ENCODE results near the gene COA8.
A peak's percentile ranks its signal among the peaks of the same experiment; 100 is the strongest.

The COA8 gene

DNA sequence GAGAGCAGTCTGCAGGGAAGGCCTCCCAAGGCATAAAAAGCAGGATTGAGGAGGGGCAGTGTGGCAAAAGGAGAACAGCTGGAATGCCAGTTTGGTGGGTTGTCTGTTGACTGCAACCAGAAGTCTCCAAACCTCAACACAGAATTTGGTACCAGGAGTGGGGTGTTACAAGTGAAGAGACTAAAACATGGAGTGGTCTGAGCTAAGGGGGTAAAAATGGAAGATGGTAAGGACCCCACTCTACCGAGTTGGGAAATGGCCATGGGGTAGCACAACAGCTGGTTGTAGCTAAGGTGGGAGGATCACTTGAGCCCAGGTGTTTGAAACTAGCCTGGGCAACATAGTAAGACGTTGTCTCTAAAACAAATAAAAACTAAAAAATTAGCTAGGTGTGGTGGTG, 48.5 kb downstream of the COA8 start:
- no peak for TF ChIP-seq ZNF274 (IDR thresholded peaks at IDR 0.05; ENCODE audit: low read depth, low read length)
- H3K4me3 ChIP-seq (ENCODE audit: low read length) = no peak overlapping the region

DNA sequence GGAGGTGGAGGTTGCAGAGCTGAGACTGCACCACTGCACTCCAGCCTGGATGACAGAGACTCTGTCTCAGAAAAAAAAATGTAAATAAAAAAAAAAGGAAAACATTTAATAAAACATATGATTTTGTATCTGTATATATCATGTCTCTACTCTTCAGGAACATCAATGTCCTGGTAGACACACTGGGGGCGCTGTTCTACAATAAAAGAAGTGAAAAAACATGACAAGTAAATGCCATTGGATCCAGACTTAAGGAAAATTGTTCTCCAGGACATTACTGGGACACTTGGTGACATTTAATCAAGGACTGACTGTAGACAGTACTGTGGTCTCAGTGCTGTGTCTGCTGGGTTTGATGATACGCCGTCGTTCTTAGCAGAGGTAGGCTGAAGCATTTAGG, 50.8 kb downstream of the COA8 start:
- no peak overlapping the region for H3K4me3 ChIP-seq (ENCODE audit: low read length)
- TF ChIP-seq ZNF274 (IDR thresholded peaks at IDR 0.05; ENCODE audit: low read depth, low read length) = no peak

DNA sequence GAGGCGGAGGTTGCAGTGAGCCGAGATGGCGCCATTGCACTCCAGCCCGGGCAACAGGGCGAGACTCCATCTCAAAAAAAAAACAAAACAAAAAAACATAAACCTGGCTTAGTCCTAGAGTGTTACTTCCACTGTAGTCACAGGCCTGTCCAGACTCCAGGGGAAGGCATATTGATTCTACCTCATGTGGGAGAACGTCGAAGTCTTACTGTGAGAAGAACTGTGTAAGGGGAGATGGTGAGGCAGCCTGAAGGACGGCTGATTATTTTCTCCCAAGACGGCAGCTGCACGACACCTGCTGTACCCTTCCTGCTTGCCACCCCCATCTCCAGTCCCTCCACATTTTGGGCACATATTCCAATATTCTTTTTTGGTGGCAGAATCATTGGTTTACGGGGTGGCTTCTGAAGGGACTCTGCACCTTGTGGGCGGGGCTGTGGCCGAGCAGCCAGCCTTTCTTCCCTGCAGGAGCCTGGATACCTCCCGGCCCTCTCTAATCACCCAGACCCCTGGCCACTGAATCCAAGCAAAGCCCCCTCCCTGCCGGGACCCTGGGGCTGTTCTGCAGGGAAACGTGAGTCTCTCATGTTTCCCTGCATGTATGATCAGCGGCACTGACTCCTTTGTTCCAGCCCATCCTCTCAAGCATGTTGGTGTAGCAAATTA, 54.0 kb downstream of the COA8 start:
- H3K4me3 ChIP-seq (ENCODE audit: low read length) = no peak overlapping the region
- TF ChIP-seq ZNF274 (IDR thresholded peaks at IDR 0.05; ENCODE audit: low read depth, low read length) = no peak

DNA sequence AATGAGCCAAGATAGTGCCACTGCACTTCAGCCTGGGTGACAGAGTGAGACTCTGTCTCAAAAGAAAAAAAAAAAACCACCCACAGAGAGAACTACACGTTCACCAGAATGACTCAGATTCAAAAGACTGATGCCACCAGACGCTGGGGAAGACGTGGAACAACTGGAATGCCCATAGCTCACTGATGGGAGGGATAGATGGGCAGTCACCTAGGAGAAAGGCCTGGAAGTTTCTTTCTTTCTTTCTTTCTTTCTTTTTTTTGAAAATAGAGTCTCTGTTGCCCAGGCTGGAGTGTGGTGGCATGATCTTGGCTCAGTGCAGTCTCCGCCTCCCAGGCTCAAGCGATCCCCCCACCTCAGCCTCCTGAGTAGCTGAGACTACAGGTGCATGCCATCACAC, 56.3 kb downstream of the COA8 start:
- H3K4me3 ChIP-seq (ENCODE audit: low read length) = no peak overlapping the region
- TF ChIP-seq ZNF274 (IDR thresholded peaks at IDR 0.05; ENCODE audit: low read depth, low read length) = no peak

DNA sequence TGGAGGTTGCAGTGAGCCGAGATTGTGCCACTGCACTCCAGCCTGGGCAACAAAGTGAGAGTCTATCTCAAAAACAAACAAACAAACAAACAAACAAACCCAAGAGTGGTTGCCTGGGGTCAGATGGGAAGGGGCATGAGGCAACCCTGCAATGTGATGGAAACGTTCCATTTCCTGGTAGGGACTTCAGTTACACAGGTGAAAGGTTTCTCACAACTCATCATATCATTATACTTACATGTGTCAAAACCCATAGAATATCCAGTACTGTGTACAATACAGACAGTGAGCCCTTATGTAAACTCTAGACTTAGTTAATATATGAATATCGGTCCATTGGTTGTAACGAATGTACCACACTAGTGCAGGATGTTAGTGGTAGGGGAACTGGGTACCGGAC, 59.1 kb downstream of the COA8 start:
- no peak overlapping the region for H3K4me3 ChIP-seq (ENCODE audit: low read length)
- TF ChIP-seq ZNF274 (IDR thresholded peaks at IDR 0.05; ENCODE audit: low read depth, low read length) = no peak

DNA sequence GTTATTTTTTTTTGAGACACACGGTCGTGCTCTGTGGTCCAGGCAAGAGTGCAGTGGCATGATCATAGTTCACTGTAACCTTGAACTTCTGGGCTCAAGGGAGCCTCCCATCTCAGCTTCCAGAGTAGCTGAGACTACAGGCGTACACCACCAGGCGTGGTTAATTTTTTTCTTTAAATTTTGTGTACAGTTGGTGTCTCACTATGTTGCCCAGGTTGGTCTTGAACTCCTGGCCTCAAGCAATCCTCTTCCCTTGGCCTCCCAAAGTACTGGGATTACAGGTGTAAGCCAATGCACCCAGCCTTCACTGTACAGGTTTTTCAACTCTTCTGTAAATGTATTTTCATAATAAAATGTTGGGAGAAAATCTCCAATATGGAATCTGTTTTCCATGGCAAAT, 60.5 kb downstream of the COA8 start:
- TF ChIP-seq ZNF274 (IDR thresholded peaks at IDR 0.05; ENCODE audit: low read depth, low read length) = no peak
- H3K4me3 ChIP-seq (ENCODE audit: low read length) = no peak overlapping the region

DNA sequence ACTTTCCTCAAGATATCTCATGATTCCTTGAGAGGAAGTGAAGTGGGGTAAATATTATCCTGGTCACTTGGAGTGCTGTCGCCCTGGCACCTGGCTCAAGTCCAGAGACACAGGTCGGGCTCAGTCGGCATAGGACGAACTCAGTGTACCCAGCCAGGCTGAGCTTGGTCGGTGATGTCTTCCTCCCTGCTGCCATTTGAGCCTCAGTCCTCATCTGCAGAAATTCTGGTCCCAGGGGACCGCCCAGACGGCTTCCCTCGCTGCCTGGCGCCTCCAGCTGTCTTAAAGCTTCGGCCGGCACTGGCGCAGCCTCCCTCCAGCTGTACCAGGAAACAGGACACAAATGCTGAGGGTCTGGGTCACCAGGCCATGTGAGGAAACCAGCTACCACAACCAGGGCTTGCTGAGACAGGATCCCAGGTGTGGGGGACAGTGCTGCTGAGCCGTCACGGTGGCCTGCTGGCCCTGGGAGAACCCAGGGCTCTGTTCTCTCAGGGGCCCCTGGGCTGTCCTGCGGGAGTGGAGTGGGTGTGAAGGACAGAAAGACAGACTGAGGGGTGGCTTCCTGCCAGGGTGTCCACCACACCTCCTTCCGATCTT, 61.2 kb downstream of the COA8 start:
- H3K4me3 ChIP-seq (ENCODE audit: low read length) = no peak overlapping the region
- TF ChIP-seq ZNF274 (IDR thresholded peaks at IDR 0.05; ENCODE audit: low read depth, low read length) = no peak

DNA sequence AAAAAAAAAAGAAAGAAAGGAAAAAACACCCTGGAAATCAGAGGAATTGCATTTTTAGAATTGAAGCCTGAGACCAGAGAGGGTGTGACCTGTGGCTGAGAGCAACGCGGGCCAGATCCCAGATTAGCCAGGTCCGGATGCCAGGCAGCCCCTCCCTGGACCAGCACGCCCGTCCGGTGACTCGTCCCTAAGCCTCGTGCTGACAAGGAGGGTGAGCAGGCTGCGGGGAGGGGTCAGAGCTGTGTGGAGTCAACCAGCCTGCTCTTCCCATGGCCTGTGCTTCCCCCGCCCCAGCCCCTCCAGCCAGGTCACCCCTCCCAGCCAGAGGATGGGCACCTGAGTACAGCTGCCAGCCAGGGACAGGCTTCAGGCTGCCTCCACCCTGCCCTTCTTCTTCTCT, 62.1 kb downstream of the COA8 start:
- H3K4me3 ChIP-seq (ENCODE audit: low read length) = no peak overlapping the region; the same call in 1 of the 2 replicates
- TF ChIP-seq ZNF274 (IDR thresholded peaks at IDR 0.05; ENCODE audit: low read depth, low read length) = no peak

DNA sequence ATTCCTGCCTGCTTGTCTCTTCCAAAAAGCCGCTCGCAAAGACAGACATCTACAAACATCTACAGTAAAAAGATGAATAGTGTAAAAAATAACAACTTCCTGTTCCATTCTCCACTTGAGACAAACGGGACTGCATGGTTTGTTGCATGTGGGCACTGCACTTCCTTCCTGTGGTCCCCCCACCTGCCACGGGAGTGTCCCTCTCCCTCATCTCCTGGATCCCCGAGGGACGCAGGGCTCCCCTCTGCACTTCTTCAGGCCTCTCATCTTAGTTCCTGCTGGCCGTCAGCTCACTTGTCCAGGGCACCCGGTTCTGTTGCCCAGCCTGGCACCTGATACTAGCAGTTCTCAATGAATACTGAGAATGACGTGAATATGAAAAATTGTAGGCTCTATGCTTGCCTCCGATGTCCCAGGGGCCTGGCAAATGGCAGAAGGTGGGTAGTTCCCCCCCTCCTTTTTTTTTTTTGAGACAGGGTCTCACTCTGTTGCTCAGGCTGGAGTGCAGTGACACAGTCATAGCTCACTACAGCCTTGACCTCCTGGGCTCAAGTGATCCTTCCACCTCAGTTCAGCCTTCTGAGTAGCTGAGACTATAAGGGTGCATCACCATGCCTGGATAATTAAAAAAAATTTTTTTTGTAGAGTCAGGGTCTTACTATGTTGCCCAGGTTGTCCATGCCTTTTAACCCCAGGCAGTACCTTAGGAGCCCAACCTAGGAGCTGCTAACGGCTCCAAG, 62.8 kb downstream of the COA8 start:
- H3K4me3 ChIP-seq (ENCODE audit: low read length) = no peak overlapping the region; the same call in 1 of the 2 replicates
- no peak for TF ChIP-seq ZNF274 (IDR thresholded peaks at IDR 0.05; ENCODE audit: low read depth, low read length)

DNA sequence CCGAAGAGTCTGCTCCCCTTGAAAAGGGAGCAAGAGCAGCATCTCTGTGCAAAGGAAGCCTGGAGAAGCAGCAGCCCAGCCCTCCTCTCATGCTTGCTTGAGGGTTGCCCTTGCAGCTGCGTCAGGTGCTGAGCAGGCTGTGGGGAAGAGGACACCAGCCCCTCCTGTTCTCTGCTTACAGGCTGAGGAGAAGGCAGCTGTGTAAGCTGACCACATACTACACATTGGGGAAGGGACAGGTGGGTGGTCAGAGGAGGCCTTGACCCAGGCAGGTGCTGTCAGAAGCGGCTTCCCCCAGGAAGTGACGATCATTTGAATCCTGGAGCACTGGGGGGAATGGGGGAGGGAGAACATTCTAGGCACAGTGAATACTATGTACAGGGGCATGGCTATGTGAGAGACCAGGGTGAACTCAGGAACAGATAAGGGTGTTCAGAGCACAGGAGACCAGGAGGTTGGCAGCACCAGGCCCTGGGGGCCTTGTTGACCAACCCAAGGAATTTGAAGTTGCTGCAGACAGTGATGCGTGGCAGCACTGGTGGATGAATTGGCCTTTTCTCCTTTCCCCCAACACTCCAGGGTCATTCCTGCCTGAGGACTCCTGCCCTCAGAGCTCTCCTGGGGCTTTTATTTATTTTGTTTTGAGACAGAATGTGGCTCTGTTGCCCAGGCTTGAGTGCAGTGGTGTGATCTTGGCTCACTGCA, 63.5 kb downstream of the COA8 start:
- H3K4me3 ChIP-seq (ENCODE audit: low read length) = no peak overlapping the region
- TF ChIP-seq ZNF274 (IDR thresholded peaks at IDR 0.05; ENCODE audit: low read depth, low read length) = no peak

DNA sequence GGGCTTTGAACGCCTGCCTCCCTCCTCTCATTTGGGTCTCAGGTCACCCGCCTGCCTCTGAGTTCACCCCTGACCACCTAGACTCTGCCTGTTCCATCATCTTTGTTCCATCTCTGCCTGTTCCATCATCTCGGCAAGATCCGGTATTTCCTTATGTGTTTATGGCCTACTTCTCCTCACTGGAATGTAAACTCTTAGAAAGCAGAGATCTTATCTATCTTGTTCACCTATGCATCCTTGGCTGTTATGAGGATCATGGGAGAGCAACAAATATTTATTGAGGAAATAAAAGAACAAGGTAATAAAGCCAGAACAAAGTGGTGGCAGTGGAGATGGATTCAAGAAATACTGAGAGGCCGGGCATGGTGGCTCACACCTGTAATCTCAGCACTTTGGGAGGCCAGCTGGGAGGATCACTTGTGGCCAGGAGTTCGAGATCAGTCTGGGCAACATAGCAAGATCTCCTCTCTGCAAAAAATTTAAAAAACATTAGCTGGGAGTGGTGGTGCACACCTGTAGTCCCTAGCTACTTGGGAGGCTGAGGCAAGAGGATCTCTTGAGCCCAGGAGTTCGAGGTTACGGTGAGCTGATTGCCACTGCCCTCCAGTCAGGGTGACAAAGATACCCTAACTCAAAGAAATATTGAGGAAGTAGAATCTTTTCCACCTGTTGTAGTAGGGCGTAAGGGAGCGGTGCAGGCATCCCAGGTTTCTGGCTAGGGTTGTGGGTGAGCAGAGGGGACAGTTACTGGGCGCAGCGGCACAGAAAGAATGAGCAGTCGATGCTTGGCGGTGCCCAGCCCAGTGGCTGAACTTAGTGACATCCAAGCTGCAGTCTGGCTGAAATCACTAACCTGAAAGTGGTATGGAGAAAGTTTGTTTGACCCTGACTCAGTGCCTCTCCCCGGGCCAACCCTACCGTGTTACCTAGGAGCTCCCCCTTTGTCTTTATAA, 64.6 kb downstream of the COA8 start:
- TF ChIP-seq ZNF274 (IDR thresholded peaks at IDR 0.05; ENCODE audit: low read depth, low read length) = no peak
- no peak overlapping the region for H3K4me3 ChIP-seq (ENCODE audit: low read length)

DNA sequence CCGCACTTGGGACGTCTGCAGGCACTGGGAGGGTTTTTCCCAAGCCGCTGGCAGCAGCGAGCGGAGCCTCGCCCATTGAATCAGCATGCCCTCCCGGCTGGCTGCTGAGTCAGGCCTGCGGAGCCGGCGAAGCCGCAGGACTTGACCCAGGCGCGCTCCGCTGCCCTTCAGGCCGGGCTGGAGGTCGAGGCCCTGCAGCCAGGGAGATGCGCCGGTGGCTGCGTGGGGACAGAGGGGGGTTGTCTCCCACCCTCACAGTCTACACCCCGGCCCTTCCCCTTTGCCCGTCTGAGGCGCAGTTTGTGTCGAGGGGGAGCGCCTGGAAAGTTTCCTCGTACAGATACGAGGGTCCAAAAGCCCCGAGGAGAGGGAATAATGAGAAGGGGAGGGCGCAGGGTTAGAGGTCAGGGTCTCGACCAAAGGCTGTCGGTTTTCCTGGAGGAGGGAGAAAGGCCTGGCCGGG, 65.5 kb downstream of the COA8 start:
- TF ChIP-seq ZNF274 (IDR thresholded peaks at IDR 0.05; ENCODE audit: low read depth, low read length) = no peak

DNA sequence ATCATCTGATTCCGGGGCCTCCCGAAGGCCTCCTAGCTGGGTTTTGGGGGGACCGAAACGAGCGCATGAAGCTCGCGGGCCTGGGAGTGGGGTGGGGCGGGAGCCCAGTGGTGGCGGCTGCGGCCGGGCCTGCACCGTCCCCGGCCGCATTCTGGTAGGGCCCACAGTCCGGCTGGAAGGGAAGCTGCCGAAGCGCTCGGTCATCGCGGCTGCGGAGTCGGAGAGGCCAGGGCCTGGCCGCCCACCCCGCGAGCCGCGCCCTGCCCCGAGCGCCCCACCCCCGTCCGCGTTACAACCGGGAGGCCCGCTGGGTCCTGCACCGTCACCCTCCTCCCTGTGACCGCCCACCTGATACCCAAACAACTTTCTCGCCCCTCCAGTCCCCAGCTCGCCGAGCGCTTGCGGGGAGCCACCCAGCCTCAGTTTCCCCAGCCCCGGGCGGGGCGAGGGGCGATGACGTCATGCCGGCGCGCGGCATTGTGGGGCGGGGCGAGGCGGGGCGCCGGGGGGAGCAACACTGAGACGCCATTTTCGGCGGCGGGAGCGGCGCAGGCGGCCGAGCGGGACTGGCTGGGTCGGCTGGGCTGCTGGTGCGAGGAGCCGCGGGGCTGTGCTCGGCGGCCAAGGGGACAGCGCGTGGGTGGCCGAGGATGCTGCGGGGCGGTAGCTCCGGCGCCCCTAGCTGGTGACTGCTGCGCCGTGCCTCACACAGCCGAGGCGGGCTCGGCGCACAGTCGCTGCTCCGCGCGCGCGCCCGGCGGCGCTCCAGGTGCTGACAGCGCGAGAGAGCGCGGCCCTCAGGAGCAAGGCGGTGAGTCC, 66.1 kb downstream of the COA8 start, which contains the start of gene KLC1:
KLC1 (plus strand) TSS at position 528 of the 819 bp plus-strand sequence. CDS start 25,354 bp downstream, outside the sequence.
- no peak for TF ChIP-seq ZNF274 (IDR thresholded peaks at IDR 0.05; ENCODE audit: low read depth, low read length)
- peak within 1 kb of the TSS; percentile 94 for H3K4me3 ChIP-seq (ENCODE audit: low read length)

More for the DNA sequence above, 65.5 kb downstream of the COA8 start:
- H3K4me3 ChIP-seq (ENCODE audit: low read length) = peak overlapping the region; percentile 94
